NCI-H524 (cell line): ENCODE data around the gene GPATCH8.
"Not testable (repeated sequence)": the region's sequence is repeated elsewhere in the genome, so short reads cannot be mapped to it uniquely, and the experiment has no call there.

ENCODE experiments used
- DNase-seq, 2 experiments: peaks; one replicate each; lab custom pipeline; 2025; lab: John Stamatoyannopoulos, UW

The GPATCH8 gene

DNA sequence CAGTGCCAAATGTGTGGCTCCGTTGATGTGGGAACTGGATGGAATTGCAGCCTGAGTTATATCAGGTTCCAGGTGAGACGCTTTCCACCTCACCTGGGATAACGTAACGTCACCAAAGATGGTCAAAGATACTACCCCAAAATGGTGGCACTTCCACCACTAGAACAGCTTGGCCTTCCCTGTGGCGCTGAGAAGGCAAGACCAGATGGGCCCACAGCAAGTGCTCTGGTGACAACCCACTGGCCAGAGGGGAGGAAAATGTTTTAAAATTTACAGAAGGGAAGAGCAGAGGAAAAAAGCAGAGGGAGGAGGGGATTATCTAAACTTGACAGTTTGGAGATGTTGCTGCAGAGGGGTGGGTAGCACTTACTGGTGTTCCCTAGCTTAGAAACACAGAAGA is 106.3 kb downstream of the GPATCH8 start:
- no peak for DNase-seq

DNA sequence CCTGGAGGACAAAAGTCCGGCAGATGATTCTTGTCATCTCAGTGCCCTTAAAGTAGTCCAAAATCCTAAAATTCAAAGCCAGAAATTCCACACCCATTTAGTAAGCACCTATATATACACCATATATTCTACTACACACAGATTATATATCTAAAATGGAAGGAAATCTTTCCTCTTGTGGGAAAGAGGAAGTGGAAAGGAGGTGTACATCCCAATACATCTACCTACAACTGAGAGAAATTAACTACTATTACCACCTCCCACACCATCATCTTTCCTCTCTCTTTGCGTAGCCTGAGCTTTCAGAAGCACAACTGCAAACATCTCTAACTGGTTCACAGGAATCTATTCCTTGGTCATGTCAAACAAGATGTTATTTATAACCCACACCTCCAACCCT is 108.4 kb downstream of the GPATCH8 start:
- no peak for DNase-seq

DNA sequence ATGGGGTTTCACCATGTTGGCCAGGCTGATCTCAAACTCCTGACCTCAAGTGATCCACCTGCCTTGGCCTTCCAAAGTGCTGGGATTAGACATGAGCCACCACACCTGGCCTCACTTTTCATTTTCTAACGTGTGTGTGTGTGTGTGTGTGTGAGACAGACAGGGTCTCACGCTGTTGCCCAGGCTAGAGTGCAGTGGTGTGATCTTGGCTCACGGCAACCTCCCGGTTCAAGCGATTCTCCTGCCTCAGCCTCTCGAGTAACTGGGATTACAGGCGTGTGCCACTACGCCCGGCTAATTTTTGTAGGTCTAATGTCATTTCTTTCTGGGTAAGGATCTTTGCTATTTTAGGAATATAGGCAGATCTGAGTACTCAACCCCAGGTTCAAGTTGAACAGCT is 109.1 kb downstream of the GPATCH8 start:
- DNase-seq, result not testable (repeated sequence)

DNA sequence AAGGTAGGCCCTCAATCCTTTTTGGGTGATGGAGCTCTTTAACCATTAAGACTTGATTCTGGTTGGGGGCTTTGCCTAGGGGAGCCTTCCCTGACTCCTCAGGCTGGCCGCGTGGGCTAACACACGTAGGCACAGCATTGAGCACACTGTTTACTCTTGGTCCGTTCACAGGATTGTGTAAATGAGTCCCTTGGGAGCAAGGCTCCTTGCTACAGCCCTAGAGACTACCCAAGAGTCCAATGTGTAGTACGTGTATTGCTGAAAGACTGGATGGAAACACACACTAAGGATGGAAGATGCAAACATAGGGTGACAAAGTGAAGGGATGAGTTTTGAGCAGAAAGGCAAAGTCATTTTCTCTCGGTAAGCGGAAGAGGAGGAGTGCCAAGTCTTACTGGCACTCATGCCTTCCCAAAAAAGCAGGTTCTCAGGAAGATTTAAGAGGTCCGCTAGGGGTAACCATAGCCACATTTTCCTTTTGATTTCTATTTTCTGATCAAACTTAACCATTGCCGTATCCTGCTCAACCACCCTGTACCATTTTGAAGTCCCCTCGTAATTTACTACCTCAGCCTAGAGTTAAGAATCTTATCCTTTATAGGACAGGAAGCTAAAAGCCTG is 112.8 kb downstream of the GPATCH8 start:
- no peak for DNase-seq

DNA sequence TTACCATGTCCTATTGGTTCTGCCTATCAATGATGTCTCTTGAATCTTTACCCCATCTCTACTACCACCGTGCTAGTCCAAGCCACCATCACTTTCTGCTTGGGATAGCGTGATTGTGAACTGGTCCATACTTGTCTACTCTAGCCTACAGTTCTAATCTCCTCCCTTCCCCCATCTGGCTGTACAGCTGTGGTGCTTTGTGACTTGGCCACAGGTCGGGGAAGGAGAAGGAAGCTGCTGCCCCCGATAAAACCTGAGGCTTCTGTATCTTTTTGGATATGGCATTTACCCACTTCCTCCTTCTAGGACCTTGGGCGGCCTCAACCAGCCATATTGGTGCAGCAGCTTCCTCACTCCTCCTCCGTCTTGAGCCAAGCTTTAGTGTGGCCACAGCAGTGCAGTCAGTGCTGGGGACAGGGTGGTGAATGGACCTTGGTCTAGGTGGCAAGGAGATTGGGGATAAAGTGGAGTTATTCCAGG is 113.4 kb downstream of the GPATCH8 start:
- no peak for DNase-seq

DNA sequence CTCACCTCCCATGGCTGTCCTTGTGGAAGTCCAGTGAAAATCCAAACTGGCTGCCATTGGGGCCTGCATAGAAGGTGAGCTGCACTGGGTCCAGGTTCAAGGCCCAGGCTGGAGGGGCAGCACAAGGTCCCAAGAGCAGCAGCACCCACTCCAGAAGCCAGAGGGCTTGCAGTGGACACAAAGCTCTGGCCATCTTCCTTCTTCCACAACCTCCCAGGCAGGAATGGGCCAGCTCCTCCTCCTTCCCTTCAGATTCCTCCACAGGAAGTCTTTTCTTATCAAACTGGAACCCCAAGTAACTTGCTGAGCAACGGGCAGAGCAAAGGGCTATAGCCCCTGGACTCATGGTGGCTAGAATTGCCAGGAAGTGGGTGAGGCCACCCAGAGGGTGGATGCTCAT is 113.9 kb downstream of the GPATCH8 start, which contains the start of gene ITGA2B:
Gene ITGA2B, minus strand, starts transcription at position 369 of the 400 bp plus-strand sequence. Its CDS starts 176 bp downstream, at position 193.
- DNase-seq, result no peak

DNA sequence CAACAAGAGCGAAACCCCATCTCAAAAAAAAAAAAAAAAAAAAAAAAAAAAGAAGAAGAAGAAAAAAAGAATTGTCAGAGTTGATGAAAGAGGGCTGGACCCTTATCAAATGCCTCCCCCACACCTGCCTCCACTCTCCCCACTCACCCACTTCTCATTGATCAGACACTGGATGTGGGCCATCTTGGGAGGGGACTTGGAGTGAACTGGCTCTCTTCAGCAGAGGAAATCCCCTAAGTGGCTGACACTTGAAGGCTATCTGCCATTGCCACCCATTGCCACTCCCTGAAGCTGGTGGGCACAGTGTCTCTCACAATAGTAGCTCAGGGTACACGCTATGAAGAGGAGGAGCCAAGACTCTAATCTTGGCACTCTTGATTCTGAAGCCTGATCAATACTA is 115.4 kb downstream of the GPATCH8 start:
- DNase-seq, result no peak

DNA sequence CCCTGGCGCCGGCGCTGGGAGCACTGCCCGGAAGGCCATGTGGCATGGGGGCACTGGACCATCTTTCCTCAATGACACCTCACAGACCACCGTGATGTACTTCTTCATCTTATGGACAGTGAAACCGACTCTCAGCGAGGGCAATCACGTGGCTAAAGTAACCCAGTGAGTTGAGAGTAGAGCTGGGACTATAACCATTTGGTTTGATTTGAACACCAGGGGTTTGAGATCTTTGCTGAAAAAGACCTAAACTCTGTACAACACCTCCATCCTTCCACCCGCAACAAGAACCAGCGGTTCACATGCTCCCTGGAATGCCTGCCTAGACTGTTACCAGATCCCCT is 117.1 kb downstream of the GPATCH8 start:
- DNase-seq, result peak; percentile 21 to 53

DNA sequence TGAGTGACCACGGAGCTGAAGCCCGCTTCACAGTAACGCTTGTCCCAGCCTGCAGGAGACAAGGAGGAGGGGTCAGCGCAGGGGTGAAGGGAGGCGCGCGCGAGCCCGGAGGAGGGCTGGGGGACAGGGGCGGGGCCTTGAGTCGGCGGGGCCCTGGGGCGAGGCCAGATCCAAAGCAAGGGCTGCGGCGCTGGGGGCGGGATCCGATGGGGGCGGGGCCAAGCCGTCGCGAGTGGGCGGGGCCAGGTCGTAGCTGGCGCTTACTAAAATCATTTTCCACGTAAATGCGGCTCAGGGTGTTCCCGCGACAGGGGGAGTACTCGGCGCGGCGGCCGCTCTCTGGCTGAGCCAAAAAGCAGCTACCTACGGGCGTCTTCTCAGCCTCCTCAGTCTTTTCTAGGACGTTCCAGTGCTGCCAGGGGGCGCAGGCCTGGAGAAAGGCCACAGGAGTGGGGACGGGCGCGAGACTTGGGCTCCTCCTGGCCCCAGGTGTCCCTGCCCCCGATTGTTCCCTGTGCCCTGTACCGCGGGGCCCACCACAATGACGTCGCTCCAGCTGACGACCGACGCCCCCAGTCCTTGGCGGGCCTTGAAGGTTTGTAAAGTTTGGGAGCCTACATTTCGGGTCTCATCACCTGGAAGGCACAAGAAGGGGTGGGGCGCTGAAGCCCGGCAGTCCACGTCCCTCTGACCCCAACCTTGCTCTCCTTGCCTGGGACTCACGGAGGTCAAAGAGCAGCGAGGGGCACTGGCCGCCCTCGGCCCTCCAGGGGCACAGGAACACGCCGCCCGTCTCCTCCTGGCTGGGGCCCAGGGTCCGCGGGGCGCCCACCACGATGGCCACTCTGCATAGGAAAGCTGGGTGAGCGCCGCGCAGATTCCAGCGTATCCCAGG is 117.7 kb downstream of the GPATCH8 start:
- DNase-seq, result peak; percentile 53 to 81

DNA sequence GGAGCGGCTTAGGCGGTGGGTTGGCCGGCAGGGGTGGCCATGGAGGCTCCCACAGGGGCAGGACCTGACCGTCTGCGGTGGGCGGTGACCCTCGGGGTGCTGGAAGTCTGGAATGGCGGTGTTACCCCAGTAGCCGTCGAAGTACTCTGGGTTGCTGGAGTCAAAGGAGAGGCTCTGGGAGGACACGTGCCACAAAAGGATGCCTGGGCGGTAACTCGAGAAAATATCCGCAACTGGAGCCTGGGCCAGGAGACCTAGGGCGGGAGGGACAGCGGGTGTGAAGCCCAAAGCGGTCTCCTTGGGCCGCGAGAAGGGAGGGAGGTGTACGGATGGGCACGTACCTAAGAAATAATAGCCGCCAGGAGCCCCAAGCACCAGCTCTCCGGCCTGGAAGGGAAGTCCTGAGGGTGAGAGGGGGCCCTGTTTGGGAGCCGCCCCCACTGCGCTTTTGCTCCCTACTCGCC is 118.4 kb downstream of the GPATCH8 start:
- peak in 1 of 2 experiments; percentile 43 for DNase-seq

DNA sequence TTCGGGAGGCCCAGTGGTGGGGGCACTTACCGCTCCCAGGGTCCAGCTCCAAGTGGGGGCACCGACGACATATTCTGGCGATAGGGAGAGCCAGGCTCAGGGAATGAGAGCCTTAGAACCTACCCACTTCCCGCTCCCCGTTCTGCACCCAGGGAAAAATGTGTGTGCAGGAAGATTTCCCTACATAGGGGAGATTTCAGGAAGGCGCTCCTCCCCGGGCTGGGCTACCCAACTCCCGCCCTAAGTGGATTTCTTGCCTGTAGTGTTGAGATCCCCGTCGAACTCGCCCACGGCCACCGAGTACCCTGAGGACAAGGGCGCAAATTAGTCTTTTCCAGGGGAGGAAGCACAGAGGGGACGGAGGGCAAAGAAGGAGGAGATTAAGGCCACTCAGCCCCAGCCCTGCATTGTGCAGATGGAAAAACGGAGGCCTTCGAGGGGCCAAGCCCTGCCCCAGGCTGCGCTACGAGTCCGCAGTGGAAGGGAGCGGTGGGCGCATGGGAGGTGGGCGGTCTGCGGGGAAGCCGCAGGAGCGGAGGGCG is 118.9 kb downstream of the GPATCH8 start:
- DNase-seq, result no peak

DNA sequence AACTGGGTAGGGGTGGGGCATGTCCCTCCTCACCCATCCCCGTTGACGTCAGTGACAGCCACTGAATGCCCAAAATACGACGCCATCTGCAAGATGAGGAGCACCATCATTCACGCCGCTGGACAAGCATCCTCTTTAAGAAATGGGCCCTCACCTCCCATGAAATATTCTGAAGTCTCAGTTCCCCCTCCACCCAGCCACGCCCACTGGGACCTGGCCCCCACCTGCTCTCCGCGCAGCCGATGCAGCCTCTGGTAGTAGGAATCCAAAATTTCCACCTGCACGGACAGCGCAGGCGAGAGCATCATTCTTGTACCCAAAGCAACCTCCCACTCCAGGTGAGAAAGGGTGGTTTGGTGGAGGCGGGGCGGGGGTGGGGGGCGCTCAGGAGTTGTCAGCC is 119.3 kb downstream of the GPATCH8 start:
- DNase-seq, result no peak

DNA sequence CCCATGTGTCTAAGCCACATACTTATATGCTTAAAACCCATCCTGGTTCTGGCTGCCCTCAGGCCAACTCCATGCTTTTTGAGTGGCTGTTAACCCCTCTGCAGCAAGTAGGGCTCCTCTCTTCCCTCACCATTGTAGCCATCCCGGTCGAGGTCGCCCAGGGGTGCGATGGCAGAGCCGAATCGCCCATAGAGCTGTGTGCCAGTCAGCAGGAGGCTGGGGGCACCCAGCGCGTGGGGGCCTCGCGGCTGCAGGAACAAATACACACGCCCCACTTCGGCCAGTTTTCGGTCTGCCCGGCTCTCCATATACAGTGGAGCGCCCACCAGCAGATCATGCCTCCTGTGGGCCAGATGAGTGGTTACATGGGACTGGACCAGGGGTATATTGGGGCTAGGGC is 119.8 kb downstream of the GPATCH8 start:
- no peak for DNase-seq

DNA sequence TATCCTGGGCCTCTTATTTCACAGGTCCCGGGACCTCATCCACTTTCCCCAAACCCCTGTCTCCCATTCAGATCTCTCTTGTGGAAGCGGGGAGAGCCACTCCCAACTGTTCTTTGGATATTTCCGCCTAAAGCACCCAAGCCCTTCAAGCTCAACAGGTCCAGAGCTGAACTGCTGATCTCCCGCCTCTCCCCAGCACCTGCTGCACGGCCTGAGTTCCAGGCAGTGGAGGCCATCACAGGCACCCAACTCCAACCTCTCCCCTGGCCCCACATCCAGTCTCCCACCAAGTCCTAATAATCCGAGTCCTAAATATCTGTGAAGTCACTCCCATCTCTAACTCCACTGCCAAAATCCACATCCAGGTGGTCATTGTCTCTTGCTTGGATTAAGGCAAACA is 120.3 kb downstream of the GPATCH8 start:
- peak in 1 of 2 experiments; percentile 87 for DNase-seq

DNA sequence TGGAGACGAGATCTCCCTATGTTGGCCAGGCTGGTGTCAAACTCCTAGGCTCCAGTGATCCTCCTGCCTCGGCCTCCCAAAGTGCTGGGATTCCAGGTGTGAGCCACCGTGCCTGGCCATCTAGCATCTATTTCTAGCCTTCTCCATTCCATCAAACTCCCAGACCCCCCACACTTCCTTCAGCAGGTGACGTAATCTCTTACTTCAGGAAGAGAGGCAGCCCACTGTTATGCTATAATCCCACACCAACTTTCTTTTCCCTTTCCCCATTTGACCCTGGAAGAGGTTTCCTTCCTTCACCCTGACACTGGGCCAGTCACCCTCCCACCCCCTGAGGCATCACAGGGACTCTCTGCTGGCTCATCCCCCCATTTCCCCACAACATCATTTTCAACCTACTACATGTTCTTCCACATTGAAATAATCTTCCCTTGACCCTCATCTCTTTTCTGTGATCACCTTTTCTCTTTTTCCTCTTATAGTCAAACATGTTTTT is 121.3 kb downstream of the GPATCH8 start:
- no peak for DNase-seq

DNA sequence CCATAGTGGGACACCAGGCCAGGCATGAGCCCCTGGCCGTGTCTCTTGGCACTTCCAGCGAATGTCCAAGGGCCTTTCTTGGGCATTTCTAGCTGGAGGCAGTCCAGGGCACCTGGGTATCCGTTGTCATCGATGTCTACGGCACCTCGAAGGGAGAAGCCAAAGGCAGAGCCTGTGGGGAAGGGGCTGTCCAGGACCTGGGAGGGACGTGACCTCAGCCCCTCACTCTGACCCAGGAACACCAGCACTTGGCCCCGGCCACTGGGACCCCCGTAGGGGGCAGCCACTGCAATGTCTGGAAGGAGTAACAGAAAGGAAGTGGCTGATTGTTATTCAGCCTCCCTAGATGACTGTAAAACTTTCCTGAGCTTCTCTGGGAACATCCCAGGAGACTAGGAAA is 122.4 kb downstream of the GPATCH8 start:
- no peak for DNase-seq

DNA sequence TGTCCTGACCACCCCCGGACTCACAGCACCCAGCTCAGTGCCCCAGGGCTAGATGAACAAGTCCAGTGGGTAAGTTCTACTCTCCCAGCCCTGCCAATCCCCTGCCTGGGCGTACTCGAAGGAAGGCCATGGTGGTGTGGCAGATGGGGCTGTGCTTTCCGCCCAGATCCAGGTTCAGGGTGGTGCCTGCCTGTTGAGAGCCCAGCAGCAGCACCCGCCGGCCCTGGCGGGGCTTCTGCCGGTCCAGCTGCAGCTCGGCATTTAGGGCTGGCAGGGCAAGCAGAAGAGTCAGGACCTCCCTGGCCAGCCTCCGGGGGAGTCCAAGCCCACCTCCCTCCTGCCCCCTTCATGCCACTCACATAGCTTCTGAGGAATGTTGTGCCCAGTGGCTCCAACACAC is 123.3 kb downstream of the GPATCH8 start:
- DNase-seq, result no peak

DNA sequence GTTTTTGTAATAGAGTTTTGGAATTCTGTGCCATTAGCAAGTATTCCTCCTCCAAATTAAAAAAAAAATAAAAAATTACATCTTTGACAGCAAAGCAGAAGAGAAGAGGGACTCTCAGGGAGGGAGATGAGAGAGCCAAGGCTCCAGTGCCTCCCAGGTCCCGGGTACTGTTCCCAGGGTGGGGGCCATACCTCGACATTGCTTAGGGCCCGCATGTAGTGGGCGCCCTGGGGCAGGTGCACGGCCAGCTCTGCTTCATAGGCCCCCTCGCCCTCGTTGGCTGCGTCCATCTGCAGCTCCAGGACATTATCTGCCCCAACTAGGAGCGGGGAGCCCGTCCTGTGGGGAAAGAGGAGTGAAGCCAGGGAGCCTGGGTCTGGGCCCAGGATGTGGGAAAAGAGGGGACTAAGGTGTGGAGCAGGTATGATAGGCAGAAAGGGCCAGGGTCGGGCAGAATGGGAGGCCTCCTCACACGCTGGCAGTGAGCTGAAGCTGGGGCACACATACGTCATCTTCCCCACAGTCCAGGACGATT is 125.0 kb downstream of the GPATCH8 start:
- DNase-seq, result no peak

DNA sequence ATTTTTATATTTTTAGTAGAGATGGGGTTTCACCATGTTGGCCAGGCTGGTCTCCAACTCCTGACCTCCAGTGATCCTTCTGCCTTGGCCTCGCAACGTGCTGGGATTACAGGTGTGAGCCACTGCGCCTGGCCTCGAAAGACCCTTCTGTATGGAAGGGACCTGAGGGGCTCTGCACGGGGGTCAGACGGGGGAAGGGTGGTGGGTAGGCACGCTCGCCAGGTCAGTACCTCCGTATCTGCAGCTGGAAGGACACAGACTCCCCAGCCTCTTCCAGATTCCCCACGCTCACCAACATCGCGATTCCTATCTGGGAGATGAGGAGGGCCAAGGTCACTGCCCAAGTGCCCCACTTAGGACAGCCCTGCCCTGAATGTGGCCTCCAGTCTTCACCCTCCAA is 126.4 kb downstream of the GPATCH8 start:
- DNase-seq, result no peak

DNA sequence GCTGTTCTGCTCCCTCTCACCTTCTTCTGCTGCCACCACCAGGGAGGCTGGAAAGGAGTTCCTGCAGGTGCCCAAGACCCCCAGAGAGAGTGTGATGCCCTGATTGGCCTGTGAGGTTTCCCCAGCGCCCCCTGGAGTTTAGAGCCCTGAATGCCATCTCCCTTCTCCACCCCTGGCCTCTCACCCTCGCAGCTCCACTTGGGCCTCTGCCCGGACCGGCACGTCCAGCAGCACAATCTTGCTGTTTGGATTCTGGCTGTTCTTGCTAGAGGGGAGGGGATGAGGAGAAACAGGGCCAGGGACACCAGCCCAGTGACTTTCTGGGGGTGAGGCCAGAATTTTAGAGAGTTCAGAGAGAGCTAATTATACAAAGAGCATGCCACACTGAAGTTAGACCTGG is 127.1 kb downstream of the GPATCH8 start:
- peak in 1 of 2 experiments; percentile 24 for DNase-seq

DNA sequence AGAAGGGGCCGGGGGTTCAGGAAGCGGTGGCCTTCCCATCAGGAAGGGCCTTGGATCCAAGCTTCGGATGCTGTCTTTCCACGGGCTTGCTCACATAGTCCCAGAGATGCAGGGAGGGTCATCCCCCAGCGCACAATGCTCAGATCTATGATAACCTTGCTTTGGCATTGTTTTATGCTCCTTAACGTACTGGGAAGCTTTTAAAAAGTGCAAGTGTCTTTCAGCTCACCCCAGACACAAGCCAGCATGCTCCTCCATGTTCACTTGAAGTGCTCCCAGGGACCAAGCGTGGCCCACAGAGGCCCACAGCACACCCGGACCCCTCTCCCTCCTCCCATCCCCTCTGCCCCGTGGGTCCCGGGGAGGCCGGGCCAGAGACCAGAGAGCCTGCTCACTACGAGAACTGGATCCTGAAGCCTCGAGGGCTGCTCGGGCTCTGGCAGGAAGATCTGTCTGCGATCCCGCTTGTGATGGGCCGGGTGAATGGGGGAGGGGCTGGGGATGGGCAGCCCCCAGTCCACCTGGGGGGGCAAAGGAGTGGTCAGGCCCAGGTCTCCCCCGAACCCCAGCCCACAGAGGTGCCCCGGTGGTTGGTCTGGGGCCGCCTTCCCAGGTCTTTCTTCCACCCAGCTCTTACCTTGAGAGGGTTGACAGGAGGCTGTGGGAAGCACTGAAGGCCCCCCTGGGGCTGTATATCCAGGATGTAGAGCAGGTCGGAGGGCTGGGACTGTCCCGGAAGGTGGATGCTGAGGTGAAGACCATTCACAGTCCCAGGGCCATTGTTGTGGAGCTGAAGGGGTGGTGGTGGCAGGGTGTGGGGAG is 127.8 kb downstream of the GPATCH8 start:
- DNase-seq, result no peak
